Endothelial cell of hepatic sinusoid (primary cell): Measurements from ENCODE around the gene CDT1.

Experiments used
- in situ Hi-C: cut with HindIII; loops from 2 replicates; pipeline ENCODE4 v1.10.0; 2017; ENCODE audit warnings: low sequenced_read_pairs

CDT1 gene

DNA sequence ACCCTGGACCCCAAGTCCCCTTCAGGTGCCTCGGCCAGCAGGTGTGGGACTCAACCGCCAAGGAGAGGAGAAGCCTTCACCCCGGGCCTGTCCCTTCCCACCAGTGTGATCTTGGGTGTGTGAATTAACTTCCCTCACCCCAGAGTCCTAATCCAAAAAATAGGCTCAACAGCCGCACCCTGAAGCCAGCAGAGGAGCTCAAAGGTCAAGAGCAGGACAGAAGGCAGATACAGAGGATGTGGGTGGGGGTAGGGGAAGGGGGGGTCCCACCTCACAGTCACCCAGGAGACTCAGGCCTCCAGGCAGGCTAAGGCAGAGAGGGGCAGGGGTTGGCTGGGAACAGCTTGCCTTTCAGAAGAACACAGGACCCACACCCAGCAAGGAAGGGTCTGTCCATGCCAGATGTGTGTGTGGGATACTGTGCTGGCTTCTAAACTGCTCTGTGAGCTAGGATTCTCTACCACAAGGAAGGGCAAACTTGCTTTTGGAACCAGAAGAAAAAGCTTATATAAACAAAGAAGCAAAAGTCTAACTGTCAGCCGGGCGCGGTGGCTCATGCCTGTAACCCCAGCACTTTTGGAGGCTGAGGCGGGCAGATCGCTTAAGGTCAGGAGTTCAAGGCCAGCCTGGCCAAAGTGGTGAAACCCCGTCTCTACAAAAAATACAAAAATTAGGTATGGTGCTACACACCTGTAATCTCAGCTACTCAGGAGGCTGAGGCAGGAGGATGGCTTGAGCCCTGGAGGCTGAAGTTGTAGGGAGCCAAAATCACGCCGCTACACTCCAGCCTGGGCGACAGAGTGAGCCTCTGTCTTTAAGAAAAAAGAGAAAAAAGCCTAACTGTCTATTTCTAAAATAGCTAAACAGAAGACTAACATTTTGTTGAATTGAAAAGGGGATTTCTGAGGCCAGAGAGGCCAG, 23.2 kb upstream of the CDT1 start:
- in situ Hi-C loops, result loop anchor here (10.0 kb wide), 1 partner anchor 434 kb away; the partner anchor contains the start of gene ZNF778

DNA sequence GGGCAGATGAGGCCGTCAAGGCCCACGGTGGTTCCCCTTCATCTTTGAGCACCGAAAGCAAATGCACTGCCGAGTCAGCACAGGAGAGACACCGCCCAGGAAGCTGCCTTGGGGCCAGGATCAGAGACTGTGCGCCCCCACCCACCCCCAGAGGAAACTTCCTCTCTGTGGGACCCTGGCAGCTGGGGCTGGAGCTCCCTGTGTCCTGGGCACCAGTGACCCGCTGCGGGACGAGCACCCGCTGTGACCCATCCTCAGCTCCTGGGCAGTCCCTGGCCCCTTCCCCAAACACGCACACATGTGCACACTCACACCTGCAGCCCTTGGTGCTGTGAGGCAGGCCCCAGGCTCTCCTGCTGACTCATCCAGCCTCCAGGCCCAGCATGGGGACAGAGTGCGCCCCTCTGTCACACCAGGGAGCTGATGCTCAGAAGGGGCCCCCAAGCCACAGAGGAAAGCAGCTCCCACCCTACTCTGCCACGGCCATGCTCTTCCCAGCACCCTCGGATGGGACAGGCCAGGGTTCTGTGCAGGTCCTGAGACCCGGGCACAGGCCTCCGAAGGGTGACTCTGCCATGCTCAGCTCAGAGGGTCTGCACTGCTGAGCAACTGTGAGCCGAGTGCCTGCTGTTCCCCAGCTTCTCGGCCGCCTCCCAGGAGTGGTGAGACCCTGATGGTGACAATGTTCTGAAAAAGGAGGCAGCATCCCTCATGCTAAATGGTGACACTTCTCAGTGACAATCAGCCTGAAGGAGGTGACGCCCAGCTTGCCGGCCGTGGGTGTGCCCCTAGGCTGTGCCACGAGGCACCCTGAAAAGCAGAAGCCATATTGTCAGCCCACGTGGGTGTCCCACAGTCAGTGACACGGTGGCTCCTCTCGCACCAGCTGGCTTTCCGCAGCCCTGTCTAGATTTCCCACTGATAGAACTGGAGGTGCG, 22.2 kb upstream of the CDT1 start:
- in situ Hi-C loops, result loop anchor here (10.0 kb wide), 1 partner anchor 433 kb away; the partner anchor contains the start of gene ZNF778

DNA sequence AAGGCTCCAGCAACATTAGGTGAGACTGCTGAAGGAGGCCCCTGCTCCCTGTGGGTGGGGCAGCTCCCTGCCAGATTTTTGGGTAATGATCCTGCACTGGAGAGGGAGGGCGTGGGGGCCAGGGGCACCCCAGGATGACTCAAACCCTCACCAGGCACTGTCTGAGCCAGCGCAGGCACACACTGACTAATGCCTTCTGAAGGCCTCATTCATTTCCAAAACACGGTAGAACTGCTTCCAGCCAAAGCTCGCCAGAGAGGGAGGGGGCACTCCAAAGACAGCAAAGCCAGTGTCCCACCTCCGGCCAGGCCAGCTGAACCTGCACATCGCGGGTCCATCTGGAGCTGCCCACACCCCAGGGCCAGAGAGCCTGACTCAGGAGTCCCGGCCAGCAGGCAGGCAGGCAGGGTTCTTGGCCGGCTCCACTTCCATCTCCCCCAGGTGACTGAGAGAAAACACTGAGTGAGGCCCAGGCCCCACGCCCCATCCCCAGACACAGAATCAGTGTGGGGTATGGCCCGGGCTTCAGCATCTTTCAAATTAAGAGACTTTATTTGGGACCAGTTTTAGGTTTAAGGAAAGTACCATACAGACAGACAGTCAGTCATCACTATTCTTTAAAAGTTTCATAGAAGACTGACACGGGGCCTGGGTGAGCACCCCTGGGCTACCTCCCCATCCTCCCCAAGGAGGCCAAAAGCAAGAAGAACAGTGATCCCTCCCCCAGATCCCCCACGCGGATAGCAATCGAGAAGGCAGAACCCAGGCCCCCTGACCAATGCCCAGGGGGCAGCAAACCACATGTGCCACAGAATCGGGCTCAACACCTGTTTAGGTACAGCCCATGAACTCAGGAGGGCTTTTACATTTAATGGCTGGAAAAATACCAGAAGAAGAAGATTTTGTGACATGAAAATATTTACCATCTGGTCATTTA, 20.9 kb upstream of the CDT1 start:
- in situ Hi-C loops, result loop anchor here (10.0 kb wide), 1 partner anchor 432 kb away; the partner anchor contains the start of gene ZNF778

DNA sequence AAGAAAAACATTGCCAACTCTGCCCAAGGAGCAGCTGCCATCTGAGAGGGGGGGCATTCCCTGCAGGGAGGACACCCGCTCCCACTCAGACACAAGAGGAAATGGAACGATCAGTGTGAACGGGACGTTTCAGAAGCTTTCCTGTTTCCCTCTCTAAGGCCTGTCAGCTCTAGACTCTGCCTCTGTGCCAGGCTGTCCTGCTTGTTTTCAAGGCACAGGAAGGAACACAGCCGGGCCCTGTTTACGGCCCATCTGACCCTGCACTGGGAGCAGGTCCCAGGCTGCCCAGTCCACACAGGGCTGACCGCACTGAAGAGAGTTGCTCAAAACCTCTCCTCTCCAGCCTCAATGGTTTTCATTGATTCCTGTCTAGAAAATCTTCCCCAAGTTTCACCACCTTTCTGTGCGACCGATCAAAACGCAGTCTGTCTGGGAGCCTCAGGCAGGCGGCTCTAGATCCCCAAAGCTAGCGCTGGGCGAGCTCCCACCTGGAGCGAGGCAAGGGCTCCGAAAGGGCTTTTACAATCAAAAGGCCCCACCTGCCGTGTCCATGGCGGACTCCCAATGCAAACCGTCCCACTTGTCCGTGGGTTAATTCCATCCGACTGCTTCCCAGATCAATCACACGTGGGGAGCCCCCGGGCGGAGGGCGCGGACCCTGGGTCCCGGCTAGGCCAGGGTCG, 20.1 kb upstream of the CDT1 start:
- in situ Hi-C loops, result loop anchor here (10.0 kb wide), 1 partner anchor 431 kb away; the partner anchor contains the start of gene ZNF778

DNA sequence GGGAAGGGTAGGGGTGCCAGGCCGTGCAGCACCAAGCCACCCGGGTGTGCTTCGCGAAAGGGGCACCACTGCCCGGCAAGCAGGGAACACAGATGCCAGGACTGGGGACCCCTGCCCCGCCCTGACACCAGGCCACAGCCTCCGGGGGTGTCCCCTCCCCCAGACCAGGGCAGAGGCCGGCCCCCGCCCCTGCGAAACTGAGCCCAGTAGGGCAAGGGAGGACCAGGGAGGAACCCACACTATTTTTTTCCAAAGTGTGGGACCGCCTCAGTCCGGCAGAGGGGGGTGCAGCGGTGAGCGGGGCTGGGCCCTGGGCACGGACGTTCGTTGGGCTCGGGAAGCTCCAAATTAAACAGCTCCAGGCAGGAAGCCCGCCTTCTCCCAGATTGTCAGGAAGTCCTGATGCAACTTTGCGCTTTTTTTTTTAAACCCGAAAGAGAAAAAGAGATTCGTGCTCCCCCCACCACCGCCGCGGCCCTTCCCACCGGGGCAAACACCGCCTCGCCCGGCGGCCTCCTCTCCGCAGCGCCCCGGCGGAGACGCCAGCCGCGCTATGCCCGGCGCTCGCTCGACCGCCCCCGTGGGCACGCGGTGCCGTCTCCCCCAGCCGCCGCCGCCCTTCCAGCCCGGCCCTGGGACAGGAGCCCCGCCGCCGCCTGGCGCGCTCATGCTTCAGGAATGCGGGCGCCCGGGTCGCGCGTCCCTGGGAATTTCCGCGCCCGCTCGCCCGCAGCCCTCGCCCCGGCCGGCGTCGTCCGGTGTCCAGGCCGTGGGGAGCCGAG, 19.3 kb upstream of the CDT1 start:
- in situ Hi-C loops, result loop anchor here (10.0 kb wide), 1 partner anchor 431 kb away; the partner anchor contains the start of gene ZNF778

DNA sequence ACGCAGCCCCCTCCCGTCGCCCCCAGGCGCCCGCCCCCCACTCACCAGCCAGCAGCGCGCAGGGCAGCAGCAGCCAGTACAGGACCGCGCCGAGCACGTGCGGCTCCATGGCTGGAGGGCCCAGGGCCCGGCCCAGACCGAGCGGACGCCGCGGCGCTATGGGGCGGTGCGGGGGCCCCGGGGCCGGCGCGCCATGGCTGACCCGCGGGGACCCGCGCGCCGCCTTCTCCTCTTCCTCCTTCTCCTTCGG, 18.8 kb upstream of the CDT1 start:
- in situ Hi-C loops, result loop anchor here (5.0 to 10.0 kb wide), 2 partner anchors 107 to 430 kb away; partner anchors contain the start of gene ZNF778

DNA sequence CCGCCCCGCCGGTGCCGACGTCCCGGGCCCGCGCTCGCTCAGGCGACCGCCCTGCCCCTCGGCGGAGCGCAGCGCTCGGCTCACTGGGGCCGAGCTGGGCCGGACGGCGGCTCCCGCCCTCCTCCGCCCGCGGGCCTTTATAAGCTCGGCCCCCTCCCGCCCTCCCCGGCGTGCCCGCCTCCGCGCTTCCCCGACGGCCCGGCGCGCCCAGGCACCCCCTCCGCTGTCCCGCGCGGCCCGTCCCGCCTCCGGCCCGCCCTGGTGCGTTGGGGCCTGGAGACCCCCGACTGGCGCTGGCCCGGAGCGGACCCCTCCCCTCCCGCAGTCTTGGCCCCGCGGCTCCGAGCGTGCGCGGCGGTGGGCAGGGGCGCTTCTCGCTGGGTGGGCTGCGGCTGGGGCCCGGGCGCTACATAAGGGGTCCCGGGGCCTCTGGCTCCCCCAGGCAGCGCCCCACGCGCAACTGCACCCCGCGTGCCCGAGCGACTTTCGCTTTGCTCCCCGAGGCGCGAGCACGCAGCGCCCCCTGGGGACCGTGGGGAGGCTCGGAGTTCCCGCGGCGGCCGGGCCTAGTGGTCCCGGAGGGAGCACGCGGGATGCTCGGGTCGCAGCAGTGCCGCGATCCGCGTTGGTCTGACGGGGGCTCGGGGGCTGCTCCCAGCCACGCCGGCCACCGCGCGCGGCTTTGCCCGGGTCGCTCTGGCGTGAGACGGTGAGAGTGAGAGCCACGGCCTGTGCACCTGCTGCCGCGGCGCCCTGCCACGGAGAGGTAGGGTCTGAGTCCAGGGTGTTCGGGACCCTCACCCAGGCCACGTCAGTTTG, 18.3 kb upstream of the CDT1 start, which contains the start of gene PIEZO1:
TSS of gene PIEZO1 (minus strand) at position 115 of the 819 bp plus-strand sequence. CDS start 256 bp downstream, outside the sequence.
- in situ Hi-C loops, result loop anchor here (5.0 to 10.0 kb wide), 2 partner anchors 108 to 429 kb away; partner anchors contain the start of gene ZNF778

DNA sequence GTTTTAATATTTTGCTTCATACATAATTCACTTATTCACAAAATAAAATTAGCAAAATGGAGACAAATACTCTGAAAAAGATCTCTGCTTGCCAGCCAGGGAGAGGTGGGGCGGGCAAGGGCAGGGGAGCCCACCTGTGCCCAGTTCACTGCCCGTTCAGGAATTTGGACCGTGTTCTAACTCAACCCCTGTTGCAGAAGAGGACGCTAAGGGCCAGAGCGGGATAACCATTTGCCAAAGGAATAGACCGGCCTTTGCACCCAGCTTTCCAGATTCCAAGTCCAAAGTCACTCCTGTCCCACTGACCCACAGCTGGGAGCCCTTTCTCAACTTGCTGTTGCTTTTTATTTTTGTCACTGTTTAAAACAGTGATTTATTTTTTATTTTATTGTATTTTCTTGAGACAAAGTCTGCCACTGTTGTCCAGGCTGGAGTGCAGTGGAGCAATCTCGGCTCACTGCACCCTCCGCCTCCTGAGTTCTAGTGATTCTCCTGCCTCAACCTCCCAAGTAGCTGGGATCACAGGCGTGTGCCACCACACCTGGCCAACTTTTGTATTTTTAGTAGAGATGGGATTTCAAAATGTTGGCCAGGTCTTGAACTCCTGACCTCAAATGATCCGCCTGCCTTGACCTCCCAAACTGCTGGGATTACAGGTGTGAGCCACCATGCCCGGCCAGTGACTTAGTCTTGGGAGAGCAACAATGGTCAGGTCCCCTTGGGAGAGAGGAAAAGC, 15.8 kb upstream of the CDT1 start:
- in situ Hi-C loops, result loop anchor here (5.0 to 10.0 kb wide), 2 partner anchors 110 to 427 kb away; partner anchors contain the start of gene ZNF778

DNA sequence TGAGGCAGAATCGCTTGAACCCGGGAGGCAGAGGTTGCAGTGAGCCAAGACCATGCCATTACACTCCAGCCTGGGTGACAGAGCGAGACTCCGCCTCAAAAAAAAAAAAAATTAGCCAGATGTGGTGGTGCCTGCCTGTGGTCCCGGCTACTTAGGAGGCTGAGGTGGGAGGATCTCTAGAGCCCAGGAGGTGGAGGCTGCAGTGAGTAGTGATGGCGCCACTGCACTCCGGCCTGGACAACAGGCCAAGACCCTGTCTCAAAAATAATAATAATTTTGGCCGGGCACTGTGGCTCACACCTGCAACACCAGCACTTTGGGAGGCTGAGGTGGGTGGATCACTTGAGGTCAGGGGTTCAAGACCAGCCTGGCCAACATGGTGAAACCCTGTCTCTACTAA, 14.8 kb upstream of the CDT1 start:
- in situ Hi-C loops, result loop anchor here (5.0 to 10.0 kb wide), 2 partner anchors 111 to 426 kb away; partner anchors contain the start of gene ZNF778

DNA sequence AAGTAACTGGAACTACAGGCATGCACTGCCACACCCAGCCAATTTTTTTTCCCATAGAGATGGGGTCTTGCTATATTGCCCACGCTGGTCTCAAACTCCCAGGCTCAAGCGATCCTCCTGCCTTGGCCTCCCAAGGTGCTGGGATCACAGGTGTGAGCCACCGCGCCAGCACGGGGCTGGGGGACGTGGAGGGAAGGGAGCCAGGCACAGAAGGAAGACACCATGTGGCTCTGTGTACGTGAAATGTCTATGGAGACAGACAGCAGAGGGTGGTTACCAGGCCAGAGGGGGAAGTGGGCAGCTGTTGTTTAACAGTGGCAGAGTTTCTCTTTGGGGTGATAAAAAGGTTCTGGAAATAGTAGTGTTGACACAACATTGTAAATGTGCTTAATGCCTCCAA, 14.0 kb upstream of the CDT1 start:
- in situ Hi-C loops, result loop anchor here (5.0 to 10.0 kb wide), 2 partner anchors 112 to 425 kb away; partner anchors contain the start of gene ZNF778

DNA sequence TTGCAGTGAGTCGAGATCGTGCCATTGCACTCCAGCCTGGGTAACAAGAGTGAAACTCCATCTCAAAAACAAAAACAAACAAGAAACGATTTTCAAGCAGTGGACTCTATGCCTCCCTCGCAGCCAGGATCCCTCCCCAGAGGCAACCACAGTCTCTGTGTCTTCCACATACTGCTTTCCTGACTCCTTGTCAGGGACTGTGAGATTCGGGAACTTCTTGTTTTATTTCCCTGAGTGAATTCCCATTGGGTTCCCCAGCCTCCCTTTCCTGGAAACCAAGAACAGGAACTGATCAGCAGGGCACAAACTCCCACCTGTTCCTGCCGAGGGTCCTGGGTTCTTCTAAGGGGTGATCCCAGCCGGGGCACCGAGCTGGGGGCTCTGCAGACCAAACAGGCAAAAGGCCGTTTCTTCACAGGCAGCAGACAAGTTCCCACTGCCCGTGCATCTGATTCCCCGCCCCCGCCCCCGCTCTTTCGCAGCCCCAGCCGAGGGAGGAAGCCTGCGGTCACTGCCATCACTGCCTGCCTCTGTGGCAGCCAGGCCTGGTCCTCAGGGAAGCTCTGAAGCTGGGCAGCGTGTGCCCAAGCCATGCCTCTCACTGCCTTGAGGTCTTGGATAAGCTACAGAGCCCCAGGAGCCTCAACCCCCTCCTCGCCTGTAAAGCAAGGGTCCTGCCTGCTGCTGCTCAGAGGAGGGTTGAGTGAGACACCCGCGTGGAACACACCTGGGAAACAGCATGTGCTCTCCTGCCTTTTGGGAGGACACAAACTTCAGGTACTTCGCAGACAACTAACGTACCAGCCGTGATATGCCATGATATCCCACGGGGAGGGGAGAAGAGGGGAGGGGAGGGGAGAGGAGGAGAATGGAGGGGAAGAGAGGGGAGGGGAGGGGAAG, 13.0 kb upstream of the CDT1 start:
- in situ Hi-C loops, result no loop called here

DNA sequence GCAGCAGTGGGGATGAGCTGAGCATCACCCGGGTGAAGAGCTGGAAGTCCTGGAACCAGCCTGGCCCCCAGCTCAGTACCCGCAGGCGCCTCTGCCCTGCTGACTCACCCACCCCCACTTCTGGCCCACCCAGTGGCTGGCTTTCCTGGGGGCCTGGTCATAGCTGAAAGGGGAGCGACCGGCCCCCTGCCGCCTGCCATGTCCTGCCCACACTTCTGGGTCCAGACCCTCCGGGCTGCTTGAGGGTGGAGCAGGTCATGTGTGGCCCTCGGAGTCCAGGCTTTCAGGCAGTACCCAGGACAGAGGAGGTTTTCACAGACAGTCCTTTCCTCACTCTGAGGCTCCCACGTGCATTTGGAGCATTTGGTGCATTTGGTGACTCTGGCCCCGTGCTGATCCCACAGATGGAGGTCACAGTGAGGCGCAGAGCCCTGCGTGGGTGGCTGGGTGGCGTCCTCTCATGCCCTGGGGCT, 11.5 kb upstream of the CDT1 start:
- in situ Hi-C loops, result no loop called here

DNA sequence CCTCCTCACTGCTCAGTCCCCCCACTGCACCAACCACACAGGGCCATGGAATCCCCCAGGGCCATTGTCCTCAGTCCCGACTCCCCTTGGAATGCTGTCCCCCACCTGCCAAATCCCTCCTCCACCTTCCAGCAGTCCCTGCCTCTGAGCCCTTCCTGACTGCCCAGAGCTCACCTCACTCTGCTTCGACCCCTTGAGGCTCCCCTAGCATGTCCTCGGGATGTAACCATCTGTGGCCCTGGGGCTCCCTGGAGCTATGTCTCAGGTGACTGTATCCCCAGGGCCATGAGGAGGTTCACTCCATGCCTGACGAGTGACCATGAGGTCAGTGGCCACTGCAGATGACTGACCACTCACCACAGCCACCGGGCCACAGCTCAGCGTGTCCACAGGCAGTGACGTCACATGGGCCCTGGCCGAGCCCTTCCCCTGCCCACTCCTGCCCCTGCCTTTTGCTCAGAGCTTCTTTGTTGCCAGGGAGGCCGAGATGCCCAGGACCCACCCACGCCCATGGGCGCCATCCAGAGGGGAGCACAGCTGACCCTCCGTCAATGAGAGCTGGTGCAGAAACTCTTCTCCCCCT, 10.8 kb upstream of the CDT1 start:
- in situ Hi-C loops, result no loop called here

DNA sequence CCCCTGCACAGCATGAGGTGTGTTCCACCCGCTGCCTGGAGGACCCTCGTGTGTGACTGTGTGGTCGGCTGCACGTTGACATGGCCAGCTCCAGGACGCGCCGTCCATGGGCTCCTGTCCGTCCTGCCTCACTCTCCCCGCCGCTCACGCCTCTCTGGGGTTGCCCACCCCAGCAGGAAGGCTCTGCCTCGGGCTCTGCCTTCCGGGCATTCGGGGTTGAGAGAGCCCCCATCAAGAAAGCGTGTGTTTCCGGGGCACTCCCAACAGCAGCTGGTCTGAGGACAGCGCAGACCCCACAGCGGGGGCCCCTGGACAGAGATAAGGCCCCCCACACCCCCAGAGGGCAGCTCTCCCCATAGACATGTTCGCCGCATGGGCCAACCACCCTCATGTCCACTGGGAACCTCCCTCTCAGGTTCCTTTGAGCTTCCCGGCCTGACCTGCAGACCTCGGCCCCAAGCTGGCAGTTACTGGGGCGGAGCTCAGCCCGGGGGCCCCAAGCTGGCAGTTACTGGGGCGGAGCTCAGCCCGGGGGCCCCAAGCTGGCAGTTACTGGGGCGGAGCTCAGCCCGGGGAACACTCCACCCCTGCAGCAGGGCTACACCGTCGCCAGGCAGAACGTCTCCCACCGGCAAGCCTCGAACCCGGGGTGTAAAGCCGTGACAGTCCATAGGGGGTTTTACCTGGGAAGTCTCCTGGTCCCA, 10.2 kb upstream of the CDT1 start:
- in situ Hi-C loops, result no loop called here

DNA sequence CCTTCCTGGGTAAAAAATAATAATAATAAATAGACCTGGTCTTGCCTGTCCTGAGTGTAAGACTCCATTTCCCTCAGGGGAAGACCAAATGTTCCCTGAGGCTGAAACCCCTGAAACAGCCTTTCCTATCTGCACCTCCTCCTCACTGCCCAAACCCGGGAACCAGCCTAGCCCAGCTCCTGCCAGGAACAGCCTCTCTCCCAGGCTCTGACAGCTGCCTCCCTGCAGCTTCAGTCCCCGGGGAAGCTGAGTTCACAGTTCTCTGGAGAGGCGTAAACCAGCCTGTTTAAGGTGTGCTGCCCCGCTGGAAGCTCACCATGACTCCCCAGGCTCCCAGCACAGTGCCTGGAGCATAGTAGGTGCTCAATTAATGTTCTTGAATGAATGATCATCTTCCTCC, 7.3 kb upstream of the CDT1 start:
- in situ Hi-C loops, result no loop called here
